ENCODE data around the gene THAP5.
"Not testable (repeated sequence)": the region's sequence is repeated elsewhere in the genome, so short reads cannot be mapped to it uniquely, and the experiment has no call there.

- TF ChIP-seq CTCF, POLR2A (IDR thresholded peaks at IDR 0.05): not testable (repeated sequence)
These were observed 31.3 kb downstream of the THAP5 start for GRCh38 chr7:108538236-108538635.

All from thyroid gland (tissue), 4 donors.